Measurements from ENCODE around the gene LRP1B.

LRP1B gene

GRCh38 chr2:141579071-141579470, 551.7 kb downstream of the LRP1B start:
- DNase-seq (ENCODE audit: low spot score), result no peak

GRCh38 chr2:141570474-141571131, 560.2 kb downstream of the LRP1B start:
- DNase-seq (ENCODE audit: low spot score), result no peak

DNA sequence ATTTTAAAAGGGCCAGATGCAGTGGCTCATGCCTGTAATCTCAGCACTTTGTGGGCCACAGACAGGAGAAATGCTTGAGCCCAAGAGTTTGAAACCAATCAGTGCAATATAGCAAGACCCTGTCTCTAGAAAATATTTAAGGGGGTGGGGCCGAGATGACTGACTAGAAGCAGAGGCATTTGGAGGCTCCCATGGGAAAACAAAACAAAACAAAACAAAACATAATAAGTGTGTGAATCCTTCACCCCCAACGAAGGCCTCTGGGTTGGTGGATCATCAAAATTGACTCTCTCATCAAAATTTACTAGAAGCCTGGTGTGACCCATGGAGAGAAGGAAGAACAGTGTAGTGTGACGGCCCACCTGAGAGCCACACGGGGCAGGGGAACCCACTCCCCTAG, 560.9 kb downstream of the LRP1B start:
- DNase-seq (ENCODE audit: low spot score), result no peak

DNA sequence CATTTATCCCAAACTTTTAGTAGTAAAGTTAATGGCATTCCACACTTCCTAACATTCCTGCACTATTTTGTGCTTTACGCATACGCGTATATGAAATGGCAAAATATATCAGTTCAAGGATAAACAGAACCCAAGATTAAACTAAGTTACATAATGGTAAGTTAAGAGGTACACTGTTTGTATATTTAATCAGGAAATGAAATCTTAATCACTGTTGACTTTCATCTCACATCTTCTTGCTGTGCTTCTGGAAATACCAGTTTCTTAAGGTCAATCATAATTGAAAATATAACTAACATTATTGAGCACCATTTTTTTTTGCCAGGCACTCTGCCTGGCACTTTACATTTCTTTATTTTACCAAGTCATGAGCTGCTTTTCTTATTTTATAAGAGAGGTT, 565.2 kb downstream of the LRP1B start:
- DNase-seq (ENCODE audit: low spot score), result no peak

DNA sequence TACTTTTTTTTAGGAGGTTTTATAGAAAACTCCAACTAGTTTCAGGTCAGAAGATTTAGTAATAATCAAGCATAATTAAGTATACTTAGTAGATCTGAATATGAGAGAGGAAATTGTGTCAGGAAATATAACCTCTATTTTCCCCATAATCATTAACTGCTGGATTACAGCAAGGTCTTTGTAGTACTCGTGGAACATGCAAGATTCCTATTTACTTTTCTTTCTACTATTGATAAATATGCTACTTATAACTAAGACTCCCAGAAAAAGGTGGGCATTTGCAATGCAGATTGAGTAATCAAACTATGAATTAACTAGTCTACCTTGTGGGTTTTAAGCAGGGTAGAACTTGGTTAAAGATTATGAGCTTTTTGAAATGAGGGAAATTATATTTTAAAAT, 570.1 kb downstream of the LRP1B start:
- no peak for DNase-seq (ENCODE audit: low spot score)

DNA sequence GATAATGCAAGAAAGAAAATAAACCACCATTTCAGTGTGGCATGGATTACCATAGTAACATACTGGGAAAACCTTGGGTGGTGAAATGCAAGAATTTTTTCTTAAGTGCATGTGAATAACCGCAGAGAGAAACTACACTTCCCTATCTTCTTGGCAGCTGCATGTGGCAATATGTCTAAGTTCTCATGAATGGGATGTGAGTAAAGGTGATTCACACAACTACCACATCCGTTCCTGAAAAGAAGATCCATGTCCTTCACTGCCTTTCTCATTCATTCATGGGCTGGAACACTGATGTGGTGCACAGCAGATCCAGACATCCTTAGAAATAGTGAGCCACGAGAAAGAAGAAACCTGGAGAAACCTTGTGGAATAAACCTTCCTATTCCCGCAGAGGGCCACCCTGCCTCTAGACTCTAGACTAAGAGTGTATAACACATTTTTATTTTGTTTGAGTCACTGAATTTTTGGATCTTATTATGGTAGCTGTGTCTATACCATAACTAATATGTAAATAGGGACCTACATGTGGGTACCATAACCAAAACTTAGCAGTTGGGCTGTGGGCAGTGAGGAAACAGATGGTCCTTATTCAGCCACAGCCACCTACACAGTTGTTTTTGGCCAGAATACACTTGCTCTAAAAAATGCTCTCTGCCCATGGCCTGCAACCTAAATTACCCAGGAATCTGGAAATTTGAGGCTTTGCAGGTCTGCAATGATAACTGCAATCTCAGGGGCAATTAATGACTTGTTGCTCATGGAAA, 573.3 kb downstream of the LRP1B start:
- peak; percentile 10 for DNase-seq (ENCODE audit: low spot score)

GRCh38 chr2:141555876-141556470, 574.8 kb downstream of the LRP1B start:
- DNase-seq (ENCODE audit: low spot score), result no peak

DNA sequence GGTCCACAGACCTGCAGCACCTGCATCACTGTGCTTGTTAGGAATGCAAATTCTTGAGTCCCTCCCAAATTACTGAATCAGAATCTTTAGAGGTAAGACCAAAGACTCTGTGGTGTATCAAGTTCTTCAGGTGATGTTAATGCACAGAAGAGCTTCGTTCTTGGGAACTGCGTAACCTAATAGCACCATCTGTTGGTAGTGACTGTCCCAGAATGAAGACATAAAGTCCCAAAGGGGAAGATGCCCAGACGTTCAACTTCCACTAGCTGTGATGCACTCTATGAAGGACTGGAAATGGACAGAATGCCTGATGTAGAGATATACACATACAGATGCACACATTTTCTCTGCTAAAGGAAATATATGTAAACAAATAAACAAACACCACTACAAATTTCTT, 576.0 kb downstream of the LRP1B start:
- peak; percentile 45 for DNase-seq (ENCODE audit: low spot score)

- DNase-seq (ENCODE audit: low spot score), result no peak
Measured at GRCh38 chr2:141534666-141535362, 596.0 kb downstream of the LRP1B start.

DNA sequence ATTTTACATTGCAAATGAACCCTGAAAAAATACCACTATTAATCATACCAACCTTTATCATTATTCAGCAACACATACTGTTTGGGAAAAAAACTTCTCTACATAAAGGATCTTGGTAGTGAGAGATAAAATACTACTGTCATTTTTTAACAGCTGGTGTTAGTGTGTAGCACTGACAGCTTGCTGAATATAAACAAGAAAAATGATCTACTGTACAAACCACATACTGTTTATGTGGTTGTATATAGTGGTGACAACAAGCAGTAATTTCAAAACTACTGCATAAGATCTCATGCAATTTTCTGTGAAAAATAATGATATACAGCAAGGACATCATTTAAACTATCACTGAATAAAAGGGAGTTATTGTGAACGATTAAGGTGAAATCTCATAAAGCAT, 601.2 kb downstream of the LRP1B start:
- no peak for DNase-seq (ENCODE audit: low spot score)

- DNase-seq (ENCODE audit: low spot score), result no peak
Measured at GRCh38 chr2:141528990-141529389, 601.8 kb downstream of the LRP1B start.

DNA sequence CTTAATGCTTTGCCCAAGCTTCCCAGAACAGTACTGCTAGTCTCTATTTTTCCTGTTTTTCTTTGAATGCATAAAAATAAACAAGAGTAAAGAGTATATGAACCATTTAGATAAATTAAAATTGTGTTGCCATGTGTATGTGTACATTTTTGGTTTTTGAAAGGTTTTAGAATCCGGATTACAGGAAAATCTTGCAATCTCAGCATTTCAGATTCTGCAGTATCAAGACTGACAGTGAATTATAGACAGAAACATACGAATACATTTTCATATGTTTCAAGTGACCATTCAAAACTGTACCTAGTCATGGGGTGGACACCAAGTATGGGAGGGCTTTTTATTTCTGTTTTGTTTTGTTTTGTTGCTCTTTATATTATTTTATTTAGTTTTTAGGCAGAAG, 604.1 kb downstream of the LRP1B start:
- DNase-seq (ENCODE audit: low spot score), result no peak

- no peak for DNase-seq (ENCODE audit: low spot score)
Measured at GRCh38 chr2:141524777-141525176, 606.0 kb downstream of the LRP1B start.

DNA sequence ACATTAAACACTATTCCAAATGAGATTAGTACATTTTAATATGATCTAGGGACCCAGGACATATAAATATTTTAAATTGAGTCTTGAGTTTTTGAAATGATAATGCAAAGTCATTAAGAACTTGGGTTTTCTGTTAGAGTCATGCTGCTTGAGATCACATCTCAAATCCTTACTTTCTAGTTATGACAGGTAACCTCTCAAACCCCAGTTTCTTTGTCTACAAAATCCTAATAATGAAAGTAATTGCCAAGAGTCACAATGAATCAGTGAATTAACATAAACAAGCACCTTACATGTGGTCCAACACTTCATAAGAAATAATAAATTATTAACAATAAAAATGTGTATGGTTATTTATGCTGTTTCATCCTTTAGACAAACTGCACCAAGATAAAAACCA, 607.6 kb downstream of the LRP1B start:
- DNase-seq (ENCODE audit: low spot score), result no peak

DNA sequence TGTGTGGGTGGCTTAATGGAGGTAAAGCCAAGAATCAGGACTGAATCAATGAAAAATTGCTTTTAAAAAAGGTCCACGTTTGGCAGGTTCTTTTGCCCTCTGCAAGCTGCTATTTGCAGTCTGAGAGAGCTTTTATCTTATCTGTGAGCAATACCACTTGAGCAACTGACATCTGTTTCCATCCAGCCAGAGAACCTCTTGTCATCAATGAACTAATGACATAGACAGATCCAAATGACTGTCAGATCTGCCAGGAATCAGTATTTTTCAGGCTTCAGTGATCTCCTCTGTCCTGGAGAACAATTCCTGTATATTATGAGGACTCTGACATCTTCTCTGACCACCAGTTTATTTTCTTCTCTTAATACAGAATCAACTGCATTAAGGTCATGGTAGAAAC, 608.1 kb downstream of the LRP1B start:
- no peak for DNase-seq (ENCODE audit: low spot score)

DNA sequence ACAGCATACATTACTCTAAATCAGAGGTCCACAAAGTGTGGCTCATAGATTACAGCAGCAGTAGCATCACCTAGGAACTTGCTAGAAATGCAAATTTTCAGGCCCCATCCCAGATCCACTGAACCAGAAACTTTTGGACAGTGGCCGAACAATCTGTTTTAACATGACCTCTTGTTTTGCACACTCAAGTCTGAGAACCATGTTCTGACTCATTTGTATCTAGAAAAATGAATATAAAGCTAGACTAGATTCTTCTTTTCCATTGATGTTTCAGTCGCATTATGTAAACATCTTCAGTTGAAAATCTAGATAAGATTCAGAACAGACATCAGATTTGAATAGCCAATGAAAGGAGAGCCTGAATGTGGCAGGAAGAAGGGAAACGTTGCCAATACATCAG, 608.8 kb downstream of the LRP1B start:
- no peak for DNase-seq (ENCODE audit: low spot score)

DNA sequence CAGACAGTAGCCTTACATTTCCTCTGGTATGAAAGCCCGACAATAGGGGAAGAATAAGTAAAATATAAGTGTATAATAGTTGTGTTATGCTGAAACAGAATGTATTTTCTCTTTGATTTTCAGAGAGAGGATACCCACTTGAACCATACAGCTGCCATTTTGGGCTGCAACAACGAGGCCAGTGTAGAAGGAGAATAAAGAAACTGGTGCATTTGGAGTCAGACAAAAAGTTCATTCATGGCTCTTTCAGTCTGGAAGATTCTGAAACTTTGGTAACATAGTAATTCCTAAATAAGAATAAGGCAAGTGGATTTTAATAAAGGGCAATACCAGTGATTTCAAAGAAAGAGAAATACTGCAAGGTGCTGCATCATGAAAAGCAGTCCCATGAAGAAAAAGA, 610.9 kb downstream of the LRP1B start:
- no peak for DNase-seq (ENCODE audit: low spot score)

DNA sequence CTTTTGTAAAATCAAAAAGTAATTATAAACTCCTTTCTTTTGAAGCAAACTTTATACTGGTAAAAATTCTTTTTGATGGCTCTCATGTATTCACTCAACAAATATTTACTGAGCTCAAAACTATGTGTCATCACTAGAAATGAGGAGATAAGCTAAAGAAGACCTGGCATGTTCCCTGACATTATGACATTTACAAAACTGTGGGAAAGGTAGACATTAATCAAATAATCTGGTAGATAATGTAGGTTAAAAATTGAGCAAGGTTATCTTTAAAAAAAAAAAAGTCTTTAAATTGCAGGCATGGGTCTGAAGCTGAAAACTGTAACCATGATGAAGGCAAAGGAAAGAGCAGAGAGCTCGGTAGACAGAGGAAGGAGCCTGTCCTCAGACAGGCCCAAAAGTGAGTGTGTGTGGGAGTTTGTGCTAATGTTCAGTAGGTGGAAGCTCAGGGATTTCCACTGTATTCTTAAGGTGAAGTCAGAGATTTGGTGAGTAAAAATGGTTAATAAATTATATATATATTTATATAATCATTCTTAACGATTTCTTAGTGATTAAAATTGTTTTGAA, 612.9 kb downstream of the LRP1B start:
- no peak for DNase-seq (ENCODE audit: low spot score)

DNA sequence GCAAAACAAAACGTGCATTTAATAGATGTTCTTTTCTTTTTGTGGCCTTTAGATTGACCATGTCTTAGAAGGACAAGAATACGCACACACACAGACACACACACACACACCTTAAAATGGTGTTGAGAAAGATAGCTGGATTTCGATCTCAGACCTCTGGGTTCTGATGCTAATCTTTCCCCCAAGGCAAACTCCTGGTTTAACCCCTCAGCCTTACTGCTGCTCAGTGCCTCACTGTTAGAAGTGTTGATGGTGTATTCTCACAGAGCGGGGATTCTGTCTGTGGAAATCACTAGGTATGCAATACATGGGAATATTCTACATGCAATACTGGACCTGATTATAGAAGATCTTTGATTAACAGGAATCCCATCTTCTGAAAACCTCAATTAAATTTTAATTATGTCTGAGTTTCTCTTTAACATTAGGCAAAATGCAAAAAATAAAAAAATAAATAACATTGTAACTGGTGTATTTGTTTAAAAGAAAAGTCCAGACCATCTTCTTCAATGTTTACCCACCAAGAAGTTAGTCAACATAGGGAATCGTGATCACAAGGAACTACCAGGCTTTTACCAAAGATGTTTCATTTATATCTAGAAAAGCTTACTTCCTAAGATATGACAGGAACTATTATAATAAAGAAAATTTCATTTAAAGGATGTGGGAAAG, 613.5 kb downstream of the LRP1B start:
- DNase-seq (ENCODE audit: low spot score), result no peak

DNA sequence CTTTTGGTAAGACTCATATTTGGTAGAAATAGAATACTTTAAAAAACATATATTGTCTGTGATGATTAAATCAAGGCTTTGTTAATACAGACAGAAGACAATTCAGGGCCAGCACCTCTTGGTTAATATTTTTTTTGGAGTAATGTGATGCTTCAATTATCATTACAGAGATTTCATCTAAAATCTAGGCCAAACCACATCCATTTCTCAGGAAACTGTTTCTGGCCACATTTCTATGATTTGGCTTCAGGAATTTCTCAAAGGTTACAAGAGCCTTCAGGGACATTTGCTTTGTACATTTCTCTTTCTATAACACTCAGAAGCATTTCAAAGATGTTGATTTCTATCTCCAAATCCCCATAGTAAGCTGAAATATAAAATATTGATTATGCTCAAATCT, 614.9 kb downstream of the LRP1B start:
- DNase-seq (ENCODE audit: low spot score), result no peak

- DNase-seq (ENCODE audit: low spot score), result no peak
Measured at GRCh38 chr2:141513853-141514252, 617.0 kb downstream of the LRP1B start.

Data from LoVo (cell line).